ENCODE data around the gene C2CD5.
"Not testable (repeated sequence)": the region's sequence is repeated elsewhere in the genome, so short reads cannot be mapped to it uniquely, and the experiment has no call there.

Gene C2CD5

DNA sequence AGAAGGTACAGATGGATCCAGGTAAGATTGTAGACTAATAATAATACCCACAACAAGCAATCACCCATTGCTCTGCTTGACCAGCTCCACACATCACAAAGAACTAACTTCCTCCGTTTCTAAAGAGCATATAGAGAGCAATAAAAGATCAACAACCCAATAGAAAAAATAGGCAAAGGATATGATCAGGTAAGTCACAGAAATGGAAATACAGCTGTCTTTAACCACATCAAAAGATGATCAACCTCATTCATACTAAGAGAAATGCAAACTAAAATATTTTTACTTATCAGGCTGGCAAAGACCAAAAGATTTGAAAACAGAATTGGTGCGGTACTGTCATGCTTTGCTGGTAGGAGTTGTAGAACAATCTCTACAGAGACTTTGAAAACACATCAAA, 8.9 kb downstream of the C2CD5 start:
- DNase-seq (ENCODE audit: low spot score), result no peak

DNA sequence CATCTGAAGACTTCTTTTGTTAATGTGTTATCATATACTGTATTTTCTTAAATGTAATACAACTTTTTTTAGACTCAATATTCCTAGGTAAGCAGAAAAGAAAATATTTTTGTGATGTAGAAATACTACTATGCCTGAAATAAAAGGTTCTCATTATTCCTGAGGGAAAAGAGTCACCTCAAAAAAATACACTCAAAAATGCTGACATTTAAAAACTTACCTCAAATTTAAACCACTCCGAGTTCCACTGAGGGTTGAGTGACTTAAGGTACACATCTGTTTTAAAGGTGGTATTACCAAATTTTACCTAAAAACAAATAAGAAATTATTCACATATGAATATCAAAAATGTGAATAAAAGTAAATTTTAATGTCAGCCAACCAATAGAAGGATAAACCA, 9.3 kb downstream of the C2CD5 start:
- no peak for DNase-seq (ENCODE audit: low spot score)

DNA sequence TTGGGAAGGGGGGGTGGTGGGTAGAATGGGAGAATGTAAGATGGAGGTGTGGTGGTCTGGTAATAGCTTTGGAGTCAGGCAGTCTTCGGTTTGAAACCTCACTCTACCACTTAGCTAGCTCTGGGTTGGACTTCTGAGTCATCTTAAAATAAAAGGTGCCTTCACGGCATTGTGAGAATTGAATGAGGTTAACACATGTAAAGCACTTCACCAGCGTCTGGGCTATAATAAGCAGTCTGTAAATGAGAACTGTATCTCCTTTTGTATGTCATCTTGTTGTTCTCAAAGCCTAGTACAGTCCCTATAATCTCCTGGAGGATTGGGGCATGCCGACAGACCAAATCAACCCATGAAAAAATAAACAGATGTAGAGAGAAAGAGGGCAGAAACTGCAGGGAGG, 11.2 kb downstream of the C2CD5 start:
- DNase-seq (ENCODE audit: low spot score), result no peak

- DNase-seq (ENCODE audit: low spot score), result no peak
Measured at GRCh38 chr12:22532317-22532716, 12.0 kb downstream of the C2CD5 start.

GRCh38 chr12:22531205-22531604, 13.1 kb downstream of the C2CD5 start:
- DNase-seq (ENCODE audit: low spot score), result no peak

DNA sequence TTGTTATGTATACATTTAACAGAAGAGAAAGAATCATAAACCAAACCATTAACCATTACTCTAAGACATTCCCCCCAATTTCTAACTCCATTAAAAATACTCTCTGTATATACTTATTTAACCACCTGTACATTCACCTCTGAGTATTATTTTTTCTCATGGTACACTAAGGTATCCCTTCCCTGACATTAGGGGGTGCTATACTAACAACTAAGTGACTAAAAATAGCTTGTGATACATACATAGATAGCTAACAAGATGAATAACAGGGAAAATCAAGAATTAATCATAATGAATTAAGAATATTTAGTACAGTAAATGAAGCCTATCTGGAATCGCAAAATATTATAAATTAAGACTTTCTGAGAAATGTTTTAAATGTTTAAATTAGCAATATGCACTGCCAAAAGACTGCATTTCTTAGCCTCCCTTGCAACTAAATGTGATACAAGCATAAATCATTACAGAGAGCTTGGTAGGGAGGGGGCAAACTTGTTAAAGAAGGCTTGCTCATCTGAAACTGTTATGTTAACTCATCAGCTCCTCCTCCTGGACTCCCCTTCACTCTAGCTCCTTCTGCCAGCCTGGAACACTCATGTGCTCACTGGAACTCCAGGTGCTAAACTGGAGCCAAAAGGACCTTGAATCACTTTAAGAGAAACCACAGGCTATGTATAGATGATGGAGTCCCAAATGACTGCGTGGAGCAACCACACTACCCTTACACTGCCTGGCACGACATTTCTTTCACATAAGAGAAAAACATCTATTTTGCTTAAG, 14.9 kb downstream of the C2CD5 start:
- no peak for DNase-seq (ENCODE audit: low spot score)

- DNase-seq (ENCODE audit: low spot score), result peak; percentile 23
Measured at GRCh38 chr12:22527999-22528398, 16.3 kb downstream of the C2CD5 start.

GRCh38 chr12:22526836-22527235, 17.5 kb downstream of the C2CD5 start:
- DNase-seq (ENCODE audit: low spot score), result no peak

GRCh38 chr12:22525426-22525825, 18.9 kb downstream of the C2CD5 start:
- DNase-seq (ENCODE audit: low spot score), result no peak

- DNase-seq (ENCODE audit: low spot score), result no peak
Measured at GRCh38 chr12:22518998-22519397, 25.3 kb downstream of the C2CD5 start.

DNA sequence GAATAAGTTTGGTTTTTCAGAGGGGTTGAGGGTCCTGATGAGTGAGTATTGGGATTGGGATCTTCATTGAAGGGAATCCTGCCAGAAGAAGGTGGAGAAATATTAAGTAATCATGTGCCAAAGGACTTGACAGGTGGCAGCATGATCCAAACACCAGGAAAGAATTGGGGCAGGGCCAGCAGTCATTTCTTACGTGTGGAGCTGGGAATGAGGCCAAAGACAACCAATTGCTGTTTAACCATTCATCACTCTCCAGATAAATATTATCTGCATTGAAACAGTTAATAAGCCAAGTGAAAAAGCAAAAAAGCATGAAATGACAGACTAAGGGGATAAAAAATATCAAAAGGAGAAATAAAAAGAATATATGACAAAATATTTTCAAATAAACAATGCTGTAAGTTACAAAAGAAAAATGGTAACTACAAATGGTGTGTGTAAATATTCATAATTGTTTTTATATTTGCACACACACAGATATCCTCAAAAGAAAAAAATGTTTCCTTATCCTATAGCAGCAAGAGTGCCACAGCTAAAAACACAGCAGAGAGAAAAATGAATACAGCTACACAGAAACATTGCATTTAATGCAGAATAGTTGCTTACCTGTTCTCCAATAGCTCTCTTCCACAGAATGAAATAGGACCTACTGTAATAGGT, 26.2 kb downstream of the C2CD5 start:
- no peak for DNase-seq (ENCODE audit: low spot score)

GRCh38 chr12:22514875-22515274, 29.5 kb downstream of the C2CD5 start:
- no peak for DNase-seq (ENCODE audit: low spot score)

DNA sequence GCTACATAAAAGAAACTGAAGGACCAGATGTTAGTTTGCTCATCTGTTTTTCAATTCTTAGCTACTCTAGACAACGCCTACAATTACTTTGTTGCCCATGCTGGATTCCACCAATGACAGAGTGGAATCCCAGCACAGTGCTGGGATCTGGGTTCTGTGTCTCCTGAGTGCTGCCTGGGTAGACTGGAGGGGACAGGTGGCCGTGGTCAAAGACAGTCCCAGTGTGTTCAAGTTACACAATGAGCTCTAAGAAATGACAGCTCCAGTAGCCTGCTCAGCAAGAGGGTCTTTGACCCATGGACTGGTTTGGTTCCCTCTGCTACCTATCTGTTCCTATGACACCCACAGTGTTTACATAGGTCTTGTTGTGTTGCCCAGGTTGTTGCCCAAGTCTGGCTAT, 38.5 kb downstream of the C2CD5 start:
- DNase-seq (ENCODE audit: low spot score), result no peak

DNA sequence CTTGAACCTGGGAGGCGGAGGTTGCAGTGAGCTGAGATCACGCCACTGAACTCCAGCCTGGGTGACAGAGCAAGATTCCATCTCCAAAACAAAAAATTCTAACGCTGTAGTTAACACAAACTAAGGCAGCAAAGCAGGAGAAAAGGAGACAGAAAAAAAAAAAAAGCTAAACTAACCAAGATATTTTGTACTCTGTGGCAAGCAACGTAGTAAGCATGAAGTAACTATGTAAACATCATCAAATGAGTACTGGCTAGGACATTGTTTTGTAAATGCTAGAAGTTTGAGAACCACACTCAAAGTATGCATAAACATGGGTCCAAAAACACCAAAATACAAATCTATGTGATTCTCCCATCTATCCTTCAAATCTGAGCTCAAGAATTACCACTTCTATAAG, 44.2 kb downstream of the C2CD5 start:
- no peak for DNase-seq (ENCODE audit: low spot score)

DNA sequence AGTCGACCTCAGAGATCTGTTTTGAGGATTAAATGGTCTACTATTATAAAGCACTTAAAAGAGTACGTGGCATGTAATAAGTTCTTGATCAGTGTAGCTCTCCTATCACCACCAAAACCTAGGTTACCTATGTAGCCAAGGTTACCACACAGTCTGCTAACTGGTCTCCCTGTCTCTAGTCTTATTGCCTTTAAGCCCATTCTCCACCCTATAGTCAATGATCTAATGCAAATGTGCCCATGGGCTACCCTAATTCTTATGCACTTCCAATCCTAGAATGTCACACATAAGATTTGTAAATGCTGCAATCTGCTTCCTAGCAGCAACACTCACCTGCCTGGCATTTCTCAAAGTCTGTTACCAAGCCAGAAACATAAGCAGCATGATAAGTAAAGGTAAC, 44.9 kb downstream of the C2CD5 start:
- DNase-seq (ENCODE audit: low spot score), result no peak

DNA sequence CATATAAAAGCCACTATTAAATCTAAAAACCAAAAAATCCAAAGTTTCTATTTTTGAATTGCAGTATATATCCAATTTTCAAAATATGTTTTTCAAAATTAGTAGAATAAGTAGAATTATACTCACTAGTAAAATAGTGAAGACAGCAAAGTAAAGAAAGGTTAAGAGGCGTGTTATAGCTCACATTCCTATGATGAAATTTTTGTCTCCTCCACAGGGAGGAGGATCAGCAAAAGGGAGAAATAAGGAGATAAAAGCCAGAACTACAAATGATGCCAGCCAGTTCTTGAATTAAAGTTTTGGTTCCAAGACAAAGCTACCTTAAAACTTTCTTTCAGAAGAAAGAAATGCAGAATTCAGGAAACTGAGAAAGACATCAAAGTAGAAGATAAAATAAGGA, 50.0 kb downstream of the C2CD5 start:
- no peak for DNase-seq (ENCODE audit: low spot score)

- no peak for DNase-seq (ENCODE audit: low spot score)
Measured at GRCh38 chr12:22491034-22491433, 53.3 kb downstream of the C2CD5 start.

DNA sequence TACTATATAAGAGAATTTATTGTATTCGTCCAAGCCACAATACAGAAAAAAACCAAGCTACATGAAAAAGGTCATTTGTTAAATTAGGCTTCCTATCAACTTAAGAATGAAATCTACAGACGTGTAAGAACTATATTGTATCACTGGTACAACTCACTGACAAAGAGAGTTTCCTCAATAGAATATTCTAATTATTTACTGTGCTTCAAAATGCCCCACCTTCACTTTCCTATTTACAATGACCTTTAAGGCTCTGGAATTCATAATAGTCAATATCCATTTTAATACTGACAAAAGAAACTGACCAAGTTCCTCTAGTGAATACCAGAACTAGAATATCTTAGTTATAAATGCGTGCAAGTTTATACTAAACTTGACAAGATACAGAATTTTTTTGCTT, 55.9 kb downstream of the C2CD5 start:
- no peak for DNase-seq (ENCODE audit: low spot score)

DNA sequence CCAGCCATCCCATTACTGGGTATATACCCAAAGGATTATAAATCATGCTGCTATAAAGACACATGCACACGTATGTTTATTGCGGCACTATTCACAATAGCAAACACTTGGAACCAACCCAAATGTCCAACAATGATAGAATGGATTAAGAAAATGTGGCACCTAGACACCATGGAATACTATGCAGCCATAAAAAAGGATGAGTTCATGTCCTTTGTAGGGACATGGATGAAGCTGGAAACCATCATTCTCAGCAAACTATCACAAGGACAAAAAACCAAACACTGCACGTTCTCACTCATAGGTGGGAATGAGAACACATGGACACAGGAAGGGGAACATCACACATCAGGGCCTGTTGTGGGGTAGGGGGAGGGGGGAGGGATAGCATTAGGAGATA, 56.7 kb downstream of the C2CD5 start:
- not testable (repeated sequence) for DNase-seq (ENCODE audit: low spot score)

DNA sequence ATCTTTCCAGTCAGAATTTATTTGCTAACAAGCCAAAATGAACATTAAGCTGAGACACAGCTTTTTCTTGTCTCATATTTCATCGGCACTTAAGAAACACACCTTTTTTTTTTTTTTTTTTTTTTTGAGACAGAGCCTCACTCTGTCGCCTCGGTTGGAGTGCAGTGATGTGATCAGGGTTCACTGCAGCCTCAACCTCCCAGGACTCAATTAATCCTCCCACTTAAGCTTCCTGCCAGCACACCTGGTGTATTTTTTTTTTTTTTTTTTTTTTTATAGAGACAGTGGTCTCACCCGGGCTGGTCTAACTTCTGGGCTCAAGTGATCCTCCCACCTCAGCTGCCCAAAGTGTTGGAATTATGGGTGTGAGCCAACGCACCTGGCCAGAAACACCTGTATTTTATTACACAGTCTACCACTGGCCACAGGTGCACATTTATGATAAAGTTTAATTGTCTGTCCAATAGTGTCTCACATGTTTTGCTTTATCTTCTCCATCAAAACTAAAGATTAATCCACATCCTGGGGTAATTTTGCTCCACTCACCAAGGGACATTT, 62.7 kb downstream of the C2CD5 start:
- no peak for DNase-seq (ENCODE audit: low spot score)

GRCh38 chr12:22480814-22481213, 63.5 kb downstream of the C2CD5 start:
- DNase-seq (ENCODE audit: low spot score), result not testable (repeated sequence)

- DNase-seq (ENCODE audit: low spot score), result no peak
Measured at GRCh38 chr12:22480016-22480415, 64.3 kb downstream of the C2CD5 start.

GRCh38 chr12:22477894-22478287, 66.5 kb downstream of the C2CD5 start:
- no peak for DNase-seq (ENCODE audit: low spot score)

Measured in AG20443 (cell line).